Stimulated activated CD8-positive, alpha-beta memory T cell treated with anti-CD3 and anti-CD28 coated beads, Interleukin-2, amount 100 ng/mL, for 48 hours (primary cell): ENCODE data around the gene PKP1.

Experiments used
- DNase-seq, 2 donors: peaks; one replicate each; pipeline ENCODE4 v3.0.0-alpha.2; 2020; ENCODE audit warnings: low read depth in 2 of 2

The PKP1 gene

DNA sequence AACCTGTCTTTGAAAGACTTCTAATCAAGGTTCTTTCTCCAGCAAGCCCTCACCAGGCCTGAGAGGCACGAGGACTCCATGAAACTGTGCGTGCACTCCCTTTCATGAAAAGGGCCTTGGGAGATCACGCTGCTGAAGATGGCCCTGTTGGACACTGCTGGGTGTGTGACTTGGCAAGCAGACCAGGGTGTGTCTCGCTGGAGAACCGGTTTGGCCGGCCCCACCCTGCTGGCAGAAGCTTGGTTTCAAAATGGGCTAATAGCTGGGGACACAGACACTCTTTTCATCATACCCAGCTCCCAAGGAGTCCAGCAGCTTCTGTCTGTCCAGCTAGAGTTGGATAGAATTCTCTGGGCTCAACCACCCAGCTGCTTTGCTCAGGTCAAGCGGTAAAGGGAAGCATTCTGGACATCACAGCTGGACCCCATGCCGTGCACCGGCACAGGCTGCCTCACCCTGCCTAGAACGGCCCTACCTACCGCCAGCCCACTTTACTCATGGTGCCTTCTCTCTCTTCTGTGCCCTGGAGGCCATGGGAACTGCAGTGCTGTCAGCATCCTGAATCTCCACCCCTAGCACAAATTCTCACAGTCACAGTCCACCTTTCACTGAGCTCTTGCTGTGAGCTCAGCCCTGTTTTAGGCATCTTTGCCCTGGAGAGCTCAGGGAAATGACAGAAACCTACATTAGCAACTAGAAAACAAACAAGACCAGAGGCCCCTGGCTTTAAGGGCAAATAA, 24.6 kb downstream of the PKP1 start:
- DNase-seq = no peak

DNA sequence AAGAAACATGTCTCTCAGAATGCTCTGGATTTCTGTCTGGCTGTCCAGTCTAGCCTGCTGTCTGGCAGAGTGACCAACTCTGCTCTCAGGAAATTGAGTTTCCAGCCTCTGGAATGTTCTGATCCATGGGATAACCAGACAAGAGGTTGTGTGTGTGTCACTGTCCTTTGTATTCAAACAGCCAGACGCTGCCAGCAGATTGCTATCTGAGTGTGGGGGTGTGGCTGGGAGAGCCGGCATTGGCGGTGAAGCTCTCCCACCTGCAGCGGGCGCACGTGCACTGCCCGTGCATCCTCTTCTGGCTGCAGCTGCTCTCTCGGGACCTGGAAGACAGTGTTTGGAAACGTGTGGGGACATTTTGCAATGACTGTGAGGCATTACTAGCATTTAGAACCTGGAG, 26.1 kb downstream of the PKP1 start:
- DNase-seq = no peak

DNA sequence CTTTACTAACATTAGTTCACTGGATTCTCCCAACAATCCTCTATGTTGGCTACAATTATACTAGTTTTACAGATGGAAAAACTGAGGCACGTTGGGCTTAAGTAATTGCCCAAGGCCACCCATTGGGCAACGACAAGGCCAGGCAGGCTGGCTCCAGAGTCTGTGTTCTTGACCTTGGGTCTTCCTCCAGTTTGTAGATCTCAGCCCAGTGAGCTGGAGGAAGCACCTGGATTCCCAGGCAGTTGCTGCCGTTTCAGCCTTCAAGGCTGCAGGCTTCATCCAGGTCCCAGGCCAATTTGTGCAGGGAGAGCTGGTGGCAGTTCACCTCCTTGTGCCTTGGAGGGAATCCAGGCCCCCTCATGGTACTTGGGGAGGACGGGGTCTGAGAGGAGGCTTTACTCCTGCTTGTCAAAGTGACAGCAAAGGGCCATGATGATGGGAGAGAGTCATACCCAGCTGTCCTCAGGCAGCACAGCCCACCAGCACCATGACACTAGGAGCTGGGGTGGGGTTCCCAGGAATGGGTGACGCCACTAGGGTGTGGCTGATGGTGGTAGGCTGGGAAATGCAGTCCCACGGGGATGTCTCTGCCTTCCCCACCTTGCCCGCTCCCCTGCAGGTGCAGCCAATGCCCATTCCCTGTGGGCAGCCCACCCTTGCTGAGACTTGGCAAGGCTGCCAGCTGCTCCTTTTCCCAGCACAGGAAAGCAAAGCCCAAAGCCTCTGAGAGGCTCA, 27.1 kb downstream of the PKP1 start:
- no peak for DNase-seq

DNA sequence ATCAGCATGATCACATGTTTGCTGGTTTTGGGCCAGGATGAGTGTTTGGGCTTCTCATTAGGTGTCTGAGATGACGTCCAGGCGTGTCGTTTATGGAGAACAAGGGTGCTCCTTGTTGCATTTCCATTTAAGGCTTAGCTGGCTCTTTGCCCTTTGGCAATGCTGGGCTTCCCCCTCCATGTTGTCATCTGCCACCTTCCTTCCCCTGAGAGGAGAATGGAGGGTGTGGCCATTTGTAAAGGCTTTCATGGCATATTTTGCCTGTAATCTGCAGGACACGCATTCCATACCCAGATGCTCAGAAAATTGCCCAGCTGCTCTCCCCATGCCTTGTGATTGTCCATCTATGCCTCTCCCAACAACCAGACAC, 27.7 kb downstream of the PKP1 start:
- no peak for DNase-seq

DNA sequence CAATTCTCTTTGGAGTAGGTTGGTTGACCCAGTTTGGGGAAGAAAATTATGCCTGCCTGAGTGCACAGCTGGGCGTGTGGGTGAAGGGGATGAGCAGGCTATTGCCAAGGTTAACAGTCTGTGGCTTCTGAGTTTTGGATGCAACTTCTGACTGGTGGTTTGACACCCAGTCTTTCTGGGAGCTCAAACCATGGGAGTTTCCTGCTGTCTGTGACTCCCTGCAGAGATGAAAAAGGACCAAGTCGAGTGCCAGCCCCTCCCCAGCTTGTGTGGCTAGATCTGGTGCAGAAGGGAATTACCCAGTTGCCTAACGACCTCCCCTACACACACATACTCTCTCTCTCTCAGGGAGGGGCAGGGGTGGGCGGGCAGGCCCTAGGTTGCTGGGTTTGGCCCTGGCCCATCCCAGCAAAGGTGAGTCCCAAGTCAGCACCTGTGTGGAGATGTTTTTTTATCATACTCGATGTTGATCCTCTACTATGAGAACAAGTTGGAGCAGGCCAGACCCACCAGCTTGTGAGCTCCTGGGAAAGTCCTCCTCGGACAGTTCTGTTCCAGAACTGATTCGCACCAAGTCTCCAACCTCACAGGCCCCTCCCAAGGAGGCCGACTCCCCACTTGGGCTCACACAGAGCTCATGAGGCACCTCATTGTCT, 28.2 kb downstream of the PKP1 start:
- DNase-seq = no peak

DNA sequence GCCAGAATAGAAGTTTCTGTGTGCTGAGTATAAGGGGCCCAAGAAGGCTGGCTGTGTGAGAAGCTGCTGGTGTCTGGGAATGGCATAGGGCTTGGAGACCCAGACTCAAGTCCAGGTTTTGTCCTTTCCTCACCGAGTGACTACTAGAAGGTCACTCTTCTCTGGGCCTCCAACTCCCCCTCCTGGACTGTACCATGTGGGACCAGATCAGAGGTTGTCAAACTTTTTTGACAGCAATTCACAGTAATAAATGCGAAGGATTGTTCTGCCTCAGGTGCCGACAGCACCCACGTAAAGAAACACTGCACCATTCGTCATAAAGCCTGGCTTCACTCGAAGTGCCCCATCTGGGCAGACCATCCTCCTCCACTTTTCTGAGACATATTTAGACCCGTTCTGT, 29.0 kb downstream of the PKP1 start:
- no peak for DNase-seq

DNA sequence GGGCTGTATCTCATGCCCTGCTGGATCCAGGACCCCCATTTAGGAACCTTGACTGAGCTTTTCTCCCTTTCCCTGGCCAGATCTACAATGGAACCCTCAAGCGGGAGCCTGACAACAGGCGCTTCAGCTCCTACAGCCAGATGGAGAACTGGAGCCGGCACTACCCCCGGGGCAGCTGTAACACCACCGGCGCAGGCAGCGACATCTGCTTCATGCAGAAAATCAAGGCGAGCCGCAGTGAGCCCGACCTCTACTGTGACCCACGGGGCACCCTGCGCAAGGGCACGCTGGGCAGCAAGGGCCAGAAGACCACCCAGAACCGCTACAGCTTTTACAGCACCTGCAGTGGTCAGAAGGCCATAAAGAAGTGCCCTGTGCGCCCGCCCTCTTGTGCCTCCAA, 29.8 kb downstream of the PKP1 start:
- DNase-seq = no peak

DNA sequence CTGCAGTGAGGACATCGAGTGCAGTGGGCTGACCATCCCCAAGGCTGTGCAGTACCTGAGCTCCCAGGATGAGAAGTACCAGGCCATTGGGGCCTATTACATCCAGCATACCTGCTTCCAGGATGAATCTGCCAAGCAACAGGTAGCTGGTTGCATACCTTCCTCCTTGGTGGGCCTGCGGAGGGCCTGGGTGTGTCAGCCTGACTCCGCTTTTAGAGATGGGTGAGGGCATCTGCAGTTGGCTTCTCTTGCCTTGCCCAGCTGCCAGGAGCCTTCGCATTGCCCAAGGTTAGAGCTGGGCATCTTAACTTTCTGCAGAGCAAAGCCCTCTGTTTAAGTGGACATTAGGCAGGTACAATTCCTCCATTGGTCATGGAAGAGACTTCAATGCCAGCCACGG, 33.2 kb downstream of the PKP1 start:
- DNase-seq = no peak

DNA sequence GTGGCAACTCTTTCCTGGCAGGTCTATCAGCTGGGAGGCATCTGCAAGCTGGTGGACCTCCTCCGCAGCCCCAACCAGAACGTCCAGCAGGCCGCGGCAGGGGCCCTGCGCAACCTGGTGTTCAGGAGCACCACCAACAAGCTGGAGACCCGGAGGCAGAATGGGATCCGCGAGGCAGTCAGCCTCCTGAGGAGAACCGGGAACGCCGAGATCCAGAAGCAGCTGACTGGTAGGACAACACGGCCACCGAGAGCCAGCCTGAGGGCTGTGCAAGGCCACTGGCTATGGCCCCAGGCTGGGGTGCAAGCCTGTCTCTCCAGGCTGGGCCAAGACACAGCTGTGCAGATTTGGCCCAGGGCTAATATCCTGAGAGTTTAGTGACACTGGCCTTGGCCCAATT, 34.2 kb downstream of the PKP1 start:
- DNase-seq = no peak

DNA sequence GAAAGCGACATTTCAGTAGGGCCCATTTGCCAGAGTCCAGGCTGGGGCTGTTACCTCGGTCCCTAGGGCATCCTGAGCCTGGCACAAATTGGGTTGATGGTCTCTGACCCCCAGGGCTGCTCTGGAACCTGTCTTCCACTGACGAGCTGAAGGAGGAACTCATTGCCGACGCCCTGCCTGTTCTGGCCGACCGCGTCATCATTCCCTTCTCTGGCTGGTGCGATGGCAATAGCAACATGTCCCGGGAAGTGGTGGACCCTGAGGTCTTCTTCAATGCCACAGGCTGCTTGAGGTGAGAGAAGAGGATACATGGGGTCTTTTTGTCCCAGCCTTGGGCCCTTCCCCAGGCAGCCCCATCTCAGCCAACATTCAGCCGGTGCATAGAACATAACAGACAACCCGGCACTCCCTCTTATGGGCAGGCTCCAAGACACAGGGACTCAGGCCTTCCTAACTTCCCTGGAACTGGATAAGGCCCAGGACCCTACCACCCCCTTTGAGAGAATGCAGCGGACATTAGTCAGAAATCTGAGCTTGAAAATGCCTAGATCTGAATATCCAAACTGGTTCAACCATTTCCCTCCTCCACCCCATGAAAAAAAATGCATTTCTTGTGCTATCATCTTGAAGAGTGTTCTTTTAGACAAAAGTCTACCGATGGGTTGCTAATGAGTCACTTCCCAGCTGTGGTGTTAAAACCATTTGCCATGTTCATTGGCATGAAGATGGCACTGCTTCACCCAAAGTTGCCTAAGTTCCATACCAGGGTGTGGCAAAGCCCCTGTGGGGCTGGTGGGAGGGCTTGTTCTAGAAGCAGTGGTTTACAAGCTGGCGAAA, 35.4 kb downstream of the PKP1 start:
- DNase-seq = no peak

DNA sequence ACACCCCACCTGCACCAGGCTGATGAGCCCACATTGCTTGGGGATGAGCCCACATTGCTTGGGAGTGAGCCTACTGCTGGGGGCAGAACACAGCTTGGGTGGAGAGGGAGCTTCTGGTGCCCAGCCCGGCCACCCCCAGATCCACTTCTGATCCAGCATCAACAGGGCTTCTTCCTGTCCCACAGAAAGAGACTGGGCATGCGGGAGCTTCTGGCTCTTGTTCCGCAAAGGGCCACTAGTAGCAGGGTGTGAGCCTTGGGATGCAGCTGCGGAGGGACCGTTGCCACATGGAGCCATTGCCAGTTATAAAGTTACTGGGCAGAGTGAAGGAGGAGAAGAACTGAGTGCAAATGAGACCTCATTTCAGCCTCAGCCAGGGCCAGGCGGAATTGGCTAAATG, 36.3 kb downstream of the PKP1 start:
- DNase-seq = no peak

DNA sequence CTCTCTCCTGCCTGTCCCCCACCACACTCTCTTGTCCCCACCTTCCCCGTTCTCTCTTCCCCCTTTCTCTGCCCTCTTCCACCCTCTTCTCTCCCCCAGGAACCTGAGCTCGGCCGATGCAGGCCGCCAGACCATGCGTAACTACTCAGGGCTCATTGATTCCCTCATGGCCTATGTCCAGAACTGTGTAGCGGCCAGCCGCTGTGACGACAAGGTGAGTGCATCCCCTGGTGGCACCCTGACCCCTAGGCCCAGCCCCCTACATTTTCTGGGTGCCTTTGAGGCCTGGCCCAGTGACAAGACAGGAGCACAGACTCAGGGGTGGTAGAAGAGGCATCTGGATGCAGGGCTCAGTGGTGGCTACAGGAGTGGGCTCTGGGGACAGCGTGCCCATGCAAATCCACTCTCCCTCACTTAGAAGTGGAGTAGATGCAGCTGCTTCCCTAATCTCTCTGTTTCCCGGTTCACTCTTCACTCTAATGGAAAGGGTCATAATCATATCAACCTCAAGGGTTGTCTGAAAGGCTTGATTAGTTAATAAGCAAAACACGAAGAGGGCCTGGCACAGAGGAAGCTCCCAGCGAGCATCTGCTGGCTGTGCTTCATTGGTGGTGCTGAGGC, 37.0 kb downstream of the PKP1 start:
- DNase-seq = no peak

DNA sequence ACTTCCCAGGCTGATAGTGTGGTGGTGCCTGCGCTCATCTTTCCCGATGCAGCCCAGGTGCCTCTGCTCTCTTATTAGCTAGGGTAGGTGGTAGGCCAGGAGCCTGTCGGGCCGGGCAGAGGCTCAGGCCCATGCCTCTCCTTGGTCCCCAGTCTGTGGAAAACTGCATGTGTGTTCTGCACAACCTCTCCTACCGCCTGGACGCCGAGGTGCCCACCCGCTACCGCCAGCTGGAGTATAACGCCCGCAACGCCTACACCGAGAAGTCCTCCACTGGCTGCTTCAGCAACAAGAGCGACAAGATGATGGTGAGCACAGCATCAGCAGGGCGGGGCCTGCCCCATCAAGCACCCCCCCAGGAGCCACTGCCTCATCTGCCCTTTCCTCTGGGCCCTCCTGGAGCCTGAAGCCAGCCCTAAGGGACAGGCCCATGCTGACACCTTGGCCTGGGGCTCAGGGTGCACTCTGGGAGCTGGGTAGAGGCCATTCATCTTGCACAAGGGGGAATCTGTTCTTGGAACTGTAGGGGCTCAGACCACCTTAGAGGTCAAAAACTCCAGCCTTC, 38.6 kb downstream of the PKP1 start:
- no peak for DNase-seq

DNA sequence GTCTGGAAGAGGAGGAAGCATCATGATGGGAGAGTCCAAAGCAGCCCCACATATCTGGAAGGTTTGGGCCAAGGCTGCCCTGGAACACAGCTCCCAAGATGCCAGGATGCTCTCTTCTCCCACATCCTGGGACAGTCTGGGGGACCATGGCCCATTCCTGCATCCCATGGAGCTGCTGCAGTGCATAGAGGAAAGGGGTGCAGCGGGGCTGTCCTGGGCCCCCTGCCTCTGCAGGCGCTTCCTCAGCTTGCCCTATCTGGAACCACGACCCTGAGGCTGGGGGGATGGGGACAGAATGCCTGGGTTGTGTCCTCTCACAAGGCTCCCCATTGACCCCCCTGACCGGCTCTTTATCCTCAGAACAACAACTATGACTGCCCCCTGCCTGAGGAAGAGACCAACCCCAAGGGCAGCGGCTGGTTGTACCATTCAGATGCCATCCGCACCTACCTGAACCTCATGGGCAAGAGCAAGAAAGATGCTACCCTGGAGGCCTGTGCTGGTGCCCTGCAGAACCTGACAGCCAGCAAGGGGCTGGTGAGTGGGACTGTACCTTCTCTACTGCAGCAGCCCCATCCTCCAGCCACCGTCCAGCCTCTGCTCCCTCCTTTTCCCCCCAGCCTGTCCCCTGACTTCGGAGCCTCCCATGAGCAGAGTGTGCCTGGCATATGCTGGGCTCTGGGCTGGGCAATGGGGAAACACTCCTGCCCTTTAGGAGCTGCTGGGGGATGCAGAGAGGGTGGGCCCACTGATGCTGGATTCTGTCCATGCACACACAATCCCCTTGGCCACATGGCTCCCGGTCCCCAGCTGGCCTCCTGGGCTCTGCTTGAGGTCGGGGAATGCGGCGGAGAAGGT, 39.6 kb downstream of the PKP1 start:
- DNase-seq = no peak

DNA sequence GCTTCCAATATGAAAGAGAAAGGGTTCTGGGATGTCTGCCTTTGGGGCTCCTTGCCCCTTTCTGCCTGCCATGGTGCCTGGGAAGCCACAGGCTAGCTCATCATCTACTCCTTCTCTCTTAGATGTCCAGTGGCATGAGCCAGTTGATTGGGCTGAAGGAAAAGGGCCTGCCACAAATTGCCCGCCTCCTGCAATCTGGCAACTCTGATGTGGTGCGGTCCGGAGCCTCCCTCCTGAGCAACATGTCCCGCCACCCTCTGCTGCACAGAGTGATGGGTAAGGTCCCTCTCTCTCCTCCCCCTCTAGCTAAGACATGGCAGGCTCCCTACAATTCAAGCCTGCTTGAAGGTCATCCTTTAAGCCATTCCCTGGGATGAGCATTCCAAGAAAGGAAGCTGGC, 41.0 kb downstream of the PKP1 start:
- no peak for DNase-seq

DNA sequence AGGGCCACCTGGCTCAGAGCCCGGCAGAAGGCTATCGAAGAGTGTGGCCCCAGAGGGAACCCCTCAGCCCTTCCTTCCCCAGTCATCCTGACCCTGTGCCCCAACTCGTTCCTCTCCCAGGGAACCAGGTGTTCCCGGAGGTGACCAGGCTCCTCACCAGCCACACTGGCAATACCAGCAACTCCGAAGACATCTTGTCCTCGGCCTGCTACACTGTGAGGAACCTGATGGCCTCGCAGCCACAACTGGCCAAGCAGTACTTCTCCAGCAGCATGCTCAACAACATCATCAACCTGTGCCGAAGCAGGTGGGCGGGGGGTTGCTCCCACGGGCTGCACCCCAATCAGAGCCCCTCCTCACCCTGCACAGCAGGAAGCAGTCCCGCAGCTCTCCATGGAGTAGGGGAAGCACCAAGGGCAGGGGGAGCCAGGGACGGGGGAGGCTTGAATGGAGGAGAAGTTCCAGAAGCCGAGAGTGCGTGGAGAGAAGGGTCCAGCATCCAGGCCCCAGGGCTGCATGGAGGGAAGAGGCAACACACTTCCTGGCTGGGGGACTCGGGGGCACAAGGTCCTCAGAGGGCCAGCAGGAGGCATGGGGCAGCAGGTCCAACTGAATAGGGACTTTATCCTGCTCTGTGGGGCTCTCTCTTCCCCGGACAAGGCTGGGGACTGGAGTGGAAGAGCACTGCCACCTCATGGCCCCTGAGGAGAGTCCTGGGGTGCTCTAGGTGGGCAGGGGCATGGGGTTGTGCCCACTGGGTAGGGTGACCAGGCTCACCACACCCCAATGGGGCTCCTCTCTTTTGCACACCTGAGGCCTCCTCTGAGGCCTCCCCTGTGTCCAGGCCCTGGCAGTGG, 41.7 kb downstream of the PKP1 start:
- no peak for DNase-seq

DNA sequence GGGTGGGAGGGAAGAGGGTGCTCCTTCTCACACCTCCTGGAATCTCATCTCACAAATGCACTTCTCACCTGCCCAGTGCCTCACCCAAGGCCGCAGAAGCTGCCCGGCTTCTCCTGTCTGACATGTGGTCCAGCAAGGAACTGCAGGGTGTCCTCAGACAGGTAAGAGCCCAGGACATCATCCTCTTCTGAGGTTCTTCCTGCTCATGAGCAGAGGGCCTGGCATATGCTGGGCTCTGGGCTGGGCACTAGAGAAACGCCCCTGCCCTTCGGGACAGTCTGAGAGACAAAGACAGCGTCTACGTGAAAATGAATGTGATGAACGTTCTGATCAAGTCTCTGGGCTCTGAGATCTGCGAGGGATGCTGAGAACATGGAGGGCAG, 42.4 kb downstream of the PKP1 start:
- no peak for DNase-seq

DNA sequence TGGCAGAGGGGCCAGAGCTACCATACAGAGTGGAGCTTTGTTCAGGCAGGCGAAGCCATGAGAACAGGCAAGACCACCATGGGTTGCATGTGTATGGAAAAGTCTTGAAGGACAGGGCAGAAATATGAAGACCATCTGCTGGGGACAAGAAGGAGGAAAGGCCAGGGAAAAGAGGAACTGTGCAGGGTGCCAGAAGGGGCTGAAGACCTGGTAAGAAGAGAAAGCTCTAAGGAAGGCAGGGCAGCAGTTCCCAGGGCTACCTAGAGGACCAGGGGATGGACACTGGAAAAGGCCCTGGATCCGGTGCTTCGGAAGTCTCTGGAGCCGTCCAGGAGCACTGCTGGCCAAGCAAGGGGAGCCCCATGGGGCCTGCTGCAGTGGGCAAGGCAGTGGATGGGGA, 43.4 kb downstream of the PKP1 start:
- no peak for DNase-seq

DNA sequence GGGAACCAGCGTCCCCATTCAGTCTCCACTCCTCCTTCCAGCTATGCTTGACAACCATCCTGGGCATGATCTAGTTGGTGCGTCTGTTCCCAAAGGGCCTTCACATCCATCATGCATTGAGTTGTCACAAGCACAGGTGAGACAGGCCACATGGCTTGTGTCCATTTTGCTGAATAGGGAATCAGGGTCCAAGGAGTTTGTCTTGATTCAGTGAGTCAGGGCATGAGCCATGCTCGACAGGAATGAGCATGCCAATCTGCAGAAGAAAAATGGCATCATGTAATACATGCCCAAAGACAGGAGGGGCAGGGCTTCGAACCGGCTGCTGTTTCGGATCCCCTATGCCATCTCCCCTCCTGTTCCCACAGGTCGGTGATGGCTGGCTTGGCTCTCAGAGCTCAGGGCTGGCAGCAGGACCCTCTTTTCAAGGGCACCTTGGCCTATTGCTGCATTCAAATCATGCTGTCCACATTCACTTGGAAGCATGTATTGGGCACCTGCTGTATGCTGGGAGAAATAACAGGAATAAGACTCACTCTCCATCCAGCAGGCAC, 44.5 kb downstream of the PKP1 start:
- no peak for DNase-seq
